GM23338 (cell line): ENCODE data around the gene TFF2. TPM values are rescaled to one million over a fixed set of nuclear protein-coding genes. Genes with fewer than 3 reads are reported as not detected.

Source experiments
- ATAC-seq: fragments of 200-7000 bp; cut with Tn5 transposase; 3 replicates; pipeline ENCODE4 v1.9.1; 2020
- DNase-seq: peaks from one replicate; pipeline ENCODE4 v3.0.0-alpha.2; 2015; ENCODE audit warnings: low spot score
- H2AFZ ChIP-seq: fragments of 200-600 bp; sonication (generic); 2 replicates; pipeline ENCODE4 v1.8.0; 2016; ENCODE audit warnings: antibody characterized with exemption, mild to moderate bottlenecking, moderate library complexity
- H3F3A ChIP-seq: fragments of 200-600 bp; sonication (generic); replicated peaks from 2 replicates; pipeline ENCODE4 v1.8.0; 2017; ENCODE audit warnings: antibody characterized with exemption, mixed run types, low read depth
- H3K27ac ChIP-seq: fragments of 200-600 bp; sonication (generic); 2 replicates; pipeline ENCODE4 v1.6.1; 2016; ENCODE audit warnings: low read depth
- H3K27me3 ChIP-seq: fragments of 200-600 bp; sonication (generic); 2 replicates; pipeline ENCODE4 v1.8.0; 2016; ENCODE audit warnings: mild to moderate bottlenecking, mixed run types, moderate library complexity; ENCODE audit not compliant: insufficient read depth
- H3K36me3 ChIP-seq: fragments of 200-600 bp; sonication (generic); 2 replicates; pipeline ENCODE4 v1.8.0; 2016; ENCODE audit warnings: mild to moderate bottlenecking; ENCODE audit not compliant: insufficient read depth
- H3K4me1 ChIP-seq: fragments of 200-600 bp; sonication (generic); 2 replicates; pipeline ENCODE4 v1.8.0; 2016; ENCODE audit warnings: mild to moderate bottlenecking, moderate library complexity; ENCODE audit not compliant: insufficient read depth
- H3K4me2 ChIP-seq: fragments of 200-600 bp; sonication (generic); 2 replicates; pipeline ENCODE4 v1.7.1; 2017; ENCODE audit warnings: mixed run types
- H3K4me3 ChIP-seq: fragments of 200-600 bp; sonication (generic); 2 replicates; pipeline ENCODE4 v1.6.1; 2016; ENCODE audit warnings: mixed run types
- H3K79me2 ChIP-seq: fragments of 200-600 bp; sonication (generic); replicated peaks from 2 replicates; pipeline ENCODE4 v1.8.0; 2017; ENCODE audit warnings: mild to moderate bottlenecking; ENCODE audit not compliant: insufficient read depth
- H3K9me2 ChIP-seq: fragments of 200-600 bp; sonication (generic); 2 replicates; pipeline ENCODE4 v1.8.0; 2017; ENCODE audit not compliant: insufficient read depth
- H4K20me1 ChIP-seq: fragments of 200-600 bp; sonication (generic); replicated peaks from 2 replicates; pipeline ENCODE4 v1.8.0; 2017; ENCODE audit warnings: mild to moderate bottlenecking; ENCODE audit not compliant: insufficient read depth
- H3K27ac Mint-ChIP-seq: 2 replicates; pipeline ENCODE4 v1.8.0; 2020; ENCODE audit warnings: inconsistent platforms, mild to moderate bottlenecking, moderate library complexity, mixed read lengths
- H3K27me3 Mint-ChIP-seq: 3 replicates; pipeline ENCODE4 v1.8.0; 2022; ENCODE audit warnings: low read depth, mild to moderate bottlenecking, moderate library complexity, mixed read lengths, inconsistent platforms; ENCODE audit not compliant: insufficient read depth, poor library complexity
- H3K36me3 Mint-ChIP-seq: 3 replicates; pipeline ENCODE4 v1.8.0; 2021; ENCODE audit warnings: low read depth, mild to moderate bottlenecking, inconsistent platforms, moderate library complexity, mixed read lengths
- H3K4me1 Mint-ChIP-seq: 3 replicates; pipeline ENCODE4 v1.8.0; 2020; ENCODE audit warnings: mild to moderate bottlenecking, inconsistent platforms, mixed read lengths
- H3K4me3 Mint-ChIP-seq: 3 replicates; pipeline ENCODE4 v1.8.0; 2021; ENCODE audit warnings: moderate library complexity, mild to moderate bottlenecking, inconsistent platforms, mixed read lengths
- H3K9me3 Mint-ChIP-seq: 3 replicates; pipeline ENCODE4 v1.8.0; 2020; ENCODE audit warnings: moderate library complexity, mild to moderate bottlenecking, inconsistent platforms, mixed read lengths
- CREB1 ChIP-seq: fragments of 250-450 bp; sonication (Bioruptor Pico); IDR thresholded peaks from 2 replicates; pipeline ENCODE4 v1.5.0; 2020; ENCODE audit warnings: low read depth, mild to moderate bottlenecking, moderate library complexity
- EZH2 ChIP-seq: fragments of 200-600 bp; sonication (generic); IDR thresholded peaks from one replicate; pipeline ENCODE4 v1.8.0; 2017; ENCODE audit warnings: antibody characterized with exemption, mild to moderate bottlenecking, low read depth; ENCODE audit not compliant: unreplicated experiment
- EZH2phosphoT487 ChIP-seq: fragments of 200-600 bp; sonication (generic); IDR thresholded peaks from one replicate; pipeline ENCODE4 v1.8.1; 2018; ENCODE audit warnings: antibody characterized with exemption; ENCODE audit not compliant: unreplicated experiment
- JUNB ChIP-seq: IDR thresholded peaks from one replicate; pipeline ENCODE4 v1.6.1; 2016; ENCODE audit warnings: antibody characterized with exemption; ENCODE audit not compliant: unreplicated experiment
- NANOG ChIP-seq: IDR thresholded peaks from 2 replicates; pipeline ENCODE4 v1.6.1; 2016; ENCODE audit warnings: antibody characterized with exemption, borderline replicate concordance
- POLR2AphosphoS5 ChIP-seq: IDR thresholded peaks from 2 replicates; pipeline ENCODE4 v1.6.1; 2016; ENCODE audit warnings: antibody characterized with exemption, low read depth
- STAT1 ChIP-seq: IDR thresholded peaks from one replicate; pipeline ENCODE4 v1.6.1; 2016; ENCODE audit warnings: antibody characterized with exemption; ENCODE audit not compliant: unreplicated experiment
- ZNF114 ChIP-seq: fragments of 250-450 bp; sonication (Bioruptor Pico); IDR thresholded peaks from 2 replicates; pipeline ENCODE4 v1.5.0; 2020; ENCODE audit warnings: mild to moderate bottlenecking, moderate library complexity
- ZNF331 ChIP-seq: fragments of 250-450 bp; sonication (Bioruptor Pico); IDR thresholded peaks from 2 replicates; pipeline ENCODE4 v1.5.0; 2020; ENCODE audit warnings: low read depth, mild to moderate bottlenecking, moderate library complexity
- polyA plus RNA-seq: library from polyadenylated mRNA; unstranded; fragments of >200 nt; fragmentation: Nextera tagmentation; extraction: Ambion mirVana; gene quantifications from 2 replicates; pipeline ENCODE4 v1.2.1, GENCODE V29; 2016
- total RNA-seq: library from RNA; depleted of rRNA; stranded (reverse); fragments of >200 nt; shearing (Covaris generic); gene quantifications from 2 replicates; pipeline ENCODE4 v1.2.3, GENCODE V29; 2014
- TF ChIP-seq, protein P1 (sequence below), 2 experiments: fragments of 200-600 bp in 1 of 2; sonication (generic) in 1 of 2; conservative IDR thresholded peaks; 2 replicates each; pipeline versions ENCODE4 v1.5.1 to v1.6.1; 2016 to 2017; ENCODE audit warnings: antibody characterized with exemption in 2 of 2, low read depth in 2 of 2, mild to moderate bottlenecking in 2 of 2, moderate library complexity in 1 of 2
- TF ChIP-seq, protein P2 (sequence below): IDR thresholded peaks from 2 replicates; pipeline ENCODE4 v1.6.1; 2016; ENCODE audit warnings: antibody characterized with exemption
- TF ChIP-seq, protein P3 (sequence below): IDR thresholded peaks from one replicate; pipeline ENCODE4 v1.6.1; 2018; ENCODE audit warnings: antibody characterized with exemption; ENCODE audit not compliant: unreplicated experiment
- TF ChIP-seq, protein P4 (sequence below): fragments of 250-450 bp; sonication (Bioruptor Pico); IDR thresholded peaks from 2 replicates; pipeline ENCODE4 v1.5.0; 2020; ENCODE audit warnings: mild to moderate bottlenecking, moderate library complexity

The TFF2 gene
- total and polyA plus RNA-seq, 2 experiments from 2014 or later, result not detected

DNA sequence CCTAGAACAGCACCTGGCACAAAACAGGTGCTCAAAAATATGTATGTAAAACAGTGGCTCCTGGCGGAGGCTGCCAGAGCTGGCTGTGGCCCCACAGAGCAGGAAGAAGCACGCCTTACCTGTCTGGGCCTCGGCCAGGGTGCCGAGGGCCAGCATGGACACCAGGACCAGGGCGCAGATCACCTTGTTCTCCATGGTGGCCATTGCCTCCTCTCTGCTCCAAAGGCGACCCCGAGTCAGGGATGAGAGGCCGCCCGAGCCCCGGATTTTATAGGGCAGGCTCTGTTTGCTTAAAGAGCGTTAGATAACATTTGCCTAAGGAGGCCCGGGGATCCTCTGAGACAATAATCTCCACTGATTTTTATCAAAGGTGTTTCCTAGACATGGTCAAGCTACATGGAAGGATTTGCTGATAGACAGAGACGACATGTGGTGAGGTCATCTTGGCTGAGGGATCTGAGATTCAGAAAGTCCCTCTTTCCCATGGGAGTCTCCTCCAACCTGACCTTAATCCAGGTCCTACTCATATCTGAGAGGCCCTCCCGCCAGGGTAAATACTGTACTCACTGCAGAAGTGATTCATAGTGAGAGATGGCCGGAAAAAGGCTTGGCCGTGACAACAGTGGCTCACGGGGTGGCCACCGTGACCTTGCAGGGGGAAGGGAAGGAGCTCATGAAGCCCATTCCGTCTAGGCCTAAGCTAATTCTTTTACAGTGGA is 15.7 kb upstream of the TFF2 start, which contains the start of gene TFF1 (continued):
- TF ChIP-seq, protein P1, sequence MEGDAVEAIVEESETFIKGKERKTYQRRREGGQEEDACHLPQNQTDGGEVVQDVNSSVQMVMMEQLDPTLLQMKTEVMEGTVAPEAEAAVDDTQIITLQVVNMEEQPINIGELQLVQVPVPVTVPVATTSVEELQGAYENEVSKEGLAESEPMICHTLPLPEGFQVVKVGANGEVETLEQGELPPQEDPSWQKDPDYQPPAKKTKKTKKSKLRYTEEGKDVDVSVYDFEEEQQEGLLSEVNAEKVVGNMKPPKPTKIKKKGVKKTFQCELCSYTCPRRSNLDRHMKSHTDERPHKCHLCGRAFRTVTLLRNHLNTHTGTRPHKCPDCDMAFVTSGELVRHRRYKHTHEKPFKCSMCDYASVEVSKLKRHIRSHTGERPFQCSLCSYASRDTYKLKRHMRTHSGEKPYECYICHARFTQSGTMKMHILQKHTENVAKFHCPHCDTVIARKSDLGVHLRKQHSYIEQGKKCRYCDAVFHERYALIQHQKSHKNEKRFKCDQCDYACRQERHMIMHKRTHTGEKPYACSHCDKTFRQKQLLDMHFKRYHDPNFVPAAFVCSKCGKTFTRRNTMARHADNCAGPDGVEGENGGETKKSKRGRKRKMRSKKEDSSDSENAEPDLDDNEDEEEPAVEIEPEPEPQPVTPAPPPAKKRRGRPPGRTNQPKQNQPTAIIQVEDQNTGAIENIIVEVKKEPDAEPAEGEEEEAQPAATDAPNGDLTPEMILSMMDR (conservative IDR thresholded peaks at IDR 0.05; ENCODE audit: low read depth in 2 of 2), result no peak
- TF ChIP-seq ZNF331 (CRISPR knock-in tag) (no peak), STAT1 (no peak)
- TF ChIP-seq, protein P2, sequence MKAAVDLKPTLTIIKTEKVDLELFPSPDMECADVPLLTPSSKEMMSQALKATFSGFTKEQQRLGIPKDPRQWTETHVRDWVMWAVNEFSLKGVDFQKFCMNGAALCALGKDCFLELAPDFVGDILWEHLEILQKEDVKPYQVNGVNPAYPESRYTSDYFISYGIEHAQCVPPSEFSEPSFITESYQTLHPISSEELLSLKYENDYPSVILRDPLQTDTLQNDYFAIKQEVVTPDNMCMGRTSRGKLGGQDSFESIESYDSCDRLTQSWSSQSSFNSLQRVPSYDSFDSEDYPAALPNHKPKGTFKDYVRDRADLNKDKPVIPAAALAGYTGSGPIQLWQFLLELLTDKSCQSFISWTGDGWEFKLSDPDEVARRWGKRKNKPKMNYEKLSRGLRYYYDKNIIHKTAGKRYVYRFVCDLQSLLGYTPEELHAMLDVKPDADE, result no peak

DNA sequence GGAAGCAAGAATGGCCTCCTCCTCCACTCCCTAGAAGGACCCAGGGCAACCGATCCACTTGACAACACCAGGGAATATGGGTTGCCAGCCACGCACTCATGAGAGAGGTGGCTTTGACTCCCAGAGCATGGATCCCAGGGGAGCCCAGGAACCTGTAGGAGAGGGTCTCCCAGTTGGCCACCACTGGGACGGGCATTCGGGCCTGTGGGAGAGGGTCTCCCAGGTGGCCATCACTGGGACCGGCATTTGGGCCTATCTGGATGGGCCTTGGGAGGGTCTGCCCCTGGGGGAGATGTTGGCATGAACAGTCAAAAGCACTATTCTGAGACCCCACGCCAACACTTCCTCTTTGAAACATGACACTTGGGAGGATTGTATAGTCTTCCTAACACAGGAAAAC is 15.0 kb upstream of the TFF2 start:
- Histone ChIP-seq H3K79me2 (no peaks in the 10 kb centered on the region), H3K4me3 (no peak overlapping the region), H3K27ac (no peak overlapping the region), H4K20me1 (no peaks in the 10 kb centered on the region), H3K4me1 (no peaks in the 10 kb centered on the region), H3K27me3 (no peaks in the 10 kb centered on the region), H3F3A (no peaks in the 10 kb centered on the region), H3K9me2 (no peaks in the 10 kb centered on the region), H3K36me3 (no peaks in the 10 kb centered on the region), H2AFZ (no peak overlapping the region), H3K4me2 (no peak overlapping the region)
- Mint-ChIP-seq H3K27me3 (peaks cover 7% of the 10 kb centered on the region), H3K27ac (no peak overlapping the region), H3K4me1 (peaks cover 10% of the 10 kb centered on the region), H3K4me3 (no peak overlapping the region), H3K36me3 (no peaks in the 10 kb centered on the region), H3K9me3 (no peaks in the 10 kb centered on the region)
- DNase-seq (no peak), ATAC-seq (no peak)
- TF ChIP-seq CREB1 (CRISPR knock-in tag) (no peak), EZH2 (no peak), NANOG (no peak), STAT1 (no peak), ZNF114 (CRISPR knock-in tag) (no peak), JUNB (no peak), POLR2AphosphoS5 (no peak), ZNF331 (CRISPR knock-in tag) (no peak), EZH2phosphoT487 (no peak)
- TF ChIP-seq, protein P3, sequence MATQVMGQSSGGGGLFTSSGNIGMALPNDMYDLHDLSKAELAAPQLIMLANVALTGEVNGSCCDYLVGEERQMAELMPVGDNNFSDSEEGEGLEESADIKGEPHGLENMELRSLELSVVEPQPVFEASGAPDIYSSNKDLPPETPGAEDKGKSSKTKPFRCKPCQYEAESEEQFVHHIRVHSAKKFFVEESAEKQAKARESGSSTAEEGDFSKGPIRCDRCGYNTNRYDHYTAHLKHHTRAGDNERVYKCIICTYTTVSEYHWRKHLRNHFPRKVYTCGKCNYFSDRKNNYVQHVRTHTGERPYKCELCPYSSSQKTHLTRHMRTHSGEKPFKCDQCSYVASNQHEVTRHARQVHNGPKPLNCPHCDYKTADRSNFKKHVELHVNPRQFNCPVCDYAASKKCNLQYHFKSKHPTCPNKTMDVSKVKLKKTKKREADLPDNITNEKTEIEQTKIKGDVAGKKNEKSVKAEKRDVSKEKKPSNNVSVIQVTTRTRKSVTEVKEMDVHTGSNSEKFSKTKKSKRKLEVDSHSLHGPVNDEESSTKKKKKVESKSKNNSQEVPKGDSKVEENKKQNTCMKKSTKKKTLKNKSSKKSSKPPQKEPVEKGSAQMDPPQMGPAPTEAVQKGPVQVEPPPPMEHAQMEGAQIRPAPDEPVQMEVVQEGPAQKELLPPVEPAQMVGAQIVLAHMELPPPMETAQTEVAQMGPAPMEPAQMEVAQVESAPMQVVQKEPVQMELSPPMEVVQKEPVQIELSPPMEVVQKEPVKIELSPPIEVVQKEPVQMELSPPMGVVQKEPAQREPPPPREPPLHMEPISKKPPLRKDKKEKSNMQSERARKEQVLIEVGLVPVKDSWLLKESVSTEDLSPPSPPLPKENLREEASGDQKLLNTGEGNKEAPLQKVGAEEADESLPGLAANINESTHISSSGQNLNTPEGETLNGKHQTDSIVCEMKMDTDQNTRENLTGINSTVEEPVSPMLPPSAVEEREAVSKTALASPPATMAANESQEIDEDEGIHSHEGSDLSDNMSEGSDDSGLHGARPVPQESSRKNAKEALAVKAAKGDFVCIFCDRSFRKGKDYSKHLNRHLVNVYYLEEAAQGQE, result no peak
- TF ChIP-seq, protein P4, sequence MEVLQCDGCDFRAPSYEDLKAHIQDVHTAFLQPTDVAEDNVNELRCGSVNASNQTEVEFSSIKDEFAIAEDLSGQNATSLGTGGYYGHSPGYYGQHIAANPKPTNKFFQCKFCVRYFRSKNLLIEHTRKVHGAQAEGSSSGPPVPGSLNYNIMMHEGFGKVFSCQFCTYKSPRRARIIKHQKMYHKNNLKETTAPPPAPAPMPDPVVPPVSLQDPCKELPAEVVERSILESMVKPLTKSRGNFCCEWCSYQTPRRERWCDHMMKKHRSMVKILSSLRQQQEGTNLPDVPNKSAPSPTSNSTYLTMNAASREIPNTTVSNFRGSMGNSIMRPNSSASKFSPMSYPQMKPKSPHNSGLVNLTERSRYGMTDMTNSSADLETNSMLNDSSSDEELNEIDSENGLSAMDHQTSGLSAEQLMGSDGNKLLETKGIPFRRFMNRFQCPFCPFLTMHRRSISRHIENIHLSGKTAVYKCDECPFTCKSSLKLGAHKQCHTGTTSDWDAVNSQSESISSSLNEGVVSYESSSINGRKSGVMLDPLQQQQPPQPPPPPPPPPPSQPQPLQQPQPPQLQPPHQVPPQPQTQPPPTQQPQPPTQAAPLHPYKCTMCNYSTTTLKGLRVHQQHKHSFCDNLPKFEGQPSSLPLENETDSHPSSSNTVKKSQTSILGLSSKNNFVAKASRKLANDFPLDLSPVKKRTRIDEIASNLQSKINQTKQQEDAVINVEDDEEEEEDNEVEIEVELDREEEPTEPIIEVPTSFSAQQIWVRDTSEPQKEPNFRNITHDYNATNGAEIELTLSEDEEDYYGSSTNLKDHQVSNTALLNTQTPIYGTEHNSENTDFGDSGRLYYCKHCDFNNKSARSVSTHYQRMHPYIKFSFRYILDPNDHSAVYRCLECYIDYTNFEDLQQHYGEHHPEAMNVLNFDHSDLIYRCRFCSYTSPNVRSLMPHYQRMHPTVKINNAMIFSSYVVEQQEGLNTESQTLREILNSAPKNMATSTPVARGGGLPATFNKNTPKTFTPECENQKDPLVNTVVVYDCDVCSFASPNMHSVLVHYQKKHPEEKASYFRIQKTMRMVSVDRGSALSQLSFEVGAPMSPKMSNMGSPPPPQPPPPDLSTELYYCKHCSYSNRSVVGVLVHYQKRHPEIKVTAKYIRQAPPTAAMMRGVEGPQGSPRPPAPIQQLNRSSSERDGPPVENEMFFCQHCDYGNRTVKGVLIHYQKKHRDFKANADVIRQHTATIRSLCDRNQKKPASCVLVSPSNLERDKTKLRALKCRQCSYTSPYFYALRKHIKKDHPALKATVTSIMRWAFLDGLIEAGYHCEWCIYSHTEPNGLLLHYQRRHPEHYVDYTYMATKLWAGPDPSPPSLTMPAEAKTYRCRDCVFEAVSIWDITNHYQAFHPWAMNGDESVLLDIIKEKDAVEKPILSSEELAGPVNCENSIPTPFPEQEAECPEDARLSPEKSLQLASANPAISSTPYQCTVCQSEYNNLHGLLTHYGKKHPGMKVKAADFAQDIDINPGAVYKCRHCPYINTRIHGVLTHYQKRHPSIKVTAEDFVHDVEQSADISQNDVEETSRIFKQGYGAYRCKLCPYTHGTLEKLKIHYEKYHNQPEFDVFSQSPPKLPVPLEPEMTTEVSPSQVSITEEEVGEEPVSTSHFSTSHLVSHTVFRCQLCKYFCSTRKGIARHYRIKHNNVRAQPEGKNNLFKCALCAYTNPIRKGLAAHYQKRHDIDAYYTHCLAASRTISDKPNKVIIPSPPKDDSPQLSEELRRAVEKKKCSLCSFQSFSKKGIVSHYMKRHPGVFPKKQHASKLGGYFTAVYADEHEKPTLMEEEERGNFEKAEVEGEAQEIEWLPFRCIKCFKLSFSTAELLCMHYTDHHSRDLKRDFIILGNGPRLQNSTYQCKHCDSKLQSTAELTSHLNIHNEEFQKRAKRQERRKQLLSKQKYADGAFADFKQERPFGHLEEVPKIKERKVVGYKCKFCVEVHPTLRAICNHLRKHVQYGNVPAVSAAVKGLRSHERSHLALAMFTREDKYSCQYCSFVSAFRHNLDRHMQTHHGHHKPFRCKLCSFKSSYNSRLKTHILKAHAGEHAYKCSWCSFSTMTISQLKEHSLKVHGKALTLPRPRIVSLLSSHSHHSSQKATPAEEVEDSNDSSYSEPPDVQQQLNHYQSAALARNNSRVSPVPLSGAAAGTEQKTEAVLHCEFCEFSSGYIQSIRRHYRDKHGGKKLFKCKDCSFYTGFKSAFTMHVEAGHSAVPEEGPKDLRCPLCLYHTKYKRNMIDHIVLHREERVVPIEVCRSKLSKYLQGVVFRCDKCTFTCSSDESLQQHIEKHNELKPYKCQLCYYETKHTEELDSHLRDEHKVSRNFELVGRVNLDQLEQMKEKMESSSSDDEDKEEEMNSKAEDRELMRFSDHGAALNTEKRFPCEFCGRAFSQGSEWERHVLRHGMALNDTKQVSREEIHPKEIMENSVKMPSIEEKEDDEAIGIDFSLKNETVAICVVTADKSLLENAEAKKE (CRISPR knock-in tag), result no peak
